ENCODE data around the gene DCST2.

DNA sequence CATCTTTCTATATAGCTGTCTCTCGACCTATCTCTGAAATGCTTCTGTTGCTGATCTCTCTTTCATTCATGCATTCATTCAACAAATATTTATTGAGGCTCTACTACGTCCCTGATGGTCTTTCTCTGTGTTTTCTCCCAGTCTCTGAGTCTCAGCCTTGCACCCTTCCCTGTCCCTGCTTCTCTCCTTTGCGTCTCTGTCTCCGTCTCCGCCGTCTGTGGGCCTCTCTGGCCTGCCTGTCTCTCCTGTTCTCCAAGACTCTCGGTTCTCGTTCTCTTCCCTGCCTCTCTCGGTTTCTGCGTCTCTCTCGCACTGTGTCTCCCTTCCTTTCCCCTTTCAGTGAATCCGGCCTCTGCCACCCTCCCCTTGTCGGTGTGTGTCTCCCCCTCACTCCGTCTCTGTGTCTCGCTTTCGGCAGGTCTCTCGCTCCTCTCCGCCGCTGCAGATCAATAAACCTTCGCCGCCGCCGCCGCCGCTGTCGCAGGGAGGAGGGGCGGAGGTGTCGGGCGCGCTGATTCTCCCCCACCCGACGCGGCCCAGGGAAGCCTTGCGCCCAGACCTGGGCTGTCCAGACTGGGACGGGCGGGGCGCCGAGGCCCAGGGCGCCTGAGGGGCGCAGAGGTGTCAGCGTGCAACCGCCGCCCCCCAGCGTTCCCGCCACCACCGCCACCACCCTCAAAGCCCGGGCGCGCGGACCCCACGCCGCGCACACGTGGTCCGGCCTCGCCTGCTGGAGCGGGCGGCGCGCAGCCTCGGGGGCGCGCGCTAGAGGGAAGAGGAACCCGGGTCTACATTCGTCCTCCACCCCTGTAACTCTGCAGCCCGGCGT is 48.1 kb upstream of the DCST2 start:
- TF ChIP-seq ZNF274 (IDR thresholded peaks at IDR 0.05; ENCODE audit: low read depth, low read length) = no peak
- no peak for TF ChIP-seq SUZ12 (IDR thresholded peaks at IDR 0.05; ENCODE audit: extremely low read depth, insufficient read depth, insufficient read length)
